GM21576 (cell line): ENCODE data around the gene ARL5B.

Experiments used
- ATAC-seq: cut with Tn5 transposase; IDR thresholded peaks from one replicate; pipeline ENCODE4 v1.9.1; 2021; ENCODE audit warnings: mild to moderate bottlenecking, moderate library complexity; ENCODE audit not compliant: unreplicated experiment

ARL5B gene

DNA sequence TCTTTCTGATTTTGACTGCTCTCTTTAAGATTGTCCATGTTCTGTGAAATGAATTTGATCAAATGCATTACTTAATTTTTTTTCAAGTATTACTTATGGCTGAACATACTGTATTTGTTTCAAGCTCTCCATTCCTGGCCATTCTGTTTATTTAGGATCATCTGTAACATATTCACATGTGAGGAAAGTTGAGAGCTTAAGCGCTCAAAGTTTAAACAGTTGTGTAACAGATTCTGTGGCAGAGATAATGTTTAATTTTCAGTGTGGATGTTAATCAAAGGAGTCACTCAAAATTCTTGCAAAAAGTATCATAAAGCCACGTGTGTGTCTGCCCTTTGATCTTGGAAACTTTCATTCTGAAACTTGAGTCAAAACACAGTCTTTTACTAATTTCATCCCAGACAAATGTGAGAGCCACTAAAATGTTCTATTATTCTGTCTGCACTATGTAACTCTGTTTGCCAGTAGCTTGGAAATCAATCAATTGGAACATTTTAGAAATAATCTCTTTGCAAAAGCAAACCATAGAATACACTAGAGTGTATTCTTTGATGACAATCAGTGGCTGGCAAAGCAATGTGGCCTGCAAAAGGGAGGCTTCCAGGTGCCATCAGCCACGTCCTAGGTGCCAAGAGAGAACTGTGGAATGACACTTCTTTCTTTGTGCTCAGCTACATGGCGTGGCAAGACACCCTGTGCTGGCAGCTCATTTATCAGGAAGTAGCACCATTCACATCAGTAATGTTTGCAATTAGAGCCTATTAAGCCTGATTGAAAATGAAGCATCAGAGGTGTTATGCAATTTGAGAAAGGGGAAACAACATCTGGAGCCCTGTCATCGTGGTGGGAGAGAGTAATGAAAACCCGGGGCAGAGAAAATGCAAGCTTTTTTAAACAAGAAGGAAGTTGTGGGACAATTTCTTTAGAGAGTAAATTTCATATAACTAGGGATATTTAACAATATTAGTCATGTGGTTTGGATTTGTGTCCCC lies 40.9 kb downstream of the ARL5B start:
- no peak for ATAC-seq

DNA sequence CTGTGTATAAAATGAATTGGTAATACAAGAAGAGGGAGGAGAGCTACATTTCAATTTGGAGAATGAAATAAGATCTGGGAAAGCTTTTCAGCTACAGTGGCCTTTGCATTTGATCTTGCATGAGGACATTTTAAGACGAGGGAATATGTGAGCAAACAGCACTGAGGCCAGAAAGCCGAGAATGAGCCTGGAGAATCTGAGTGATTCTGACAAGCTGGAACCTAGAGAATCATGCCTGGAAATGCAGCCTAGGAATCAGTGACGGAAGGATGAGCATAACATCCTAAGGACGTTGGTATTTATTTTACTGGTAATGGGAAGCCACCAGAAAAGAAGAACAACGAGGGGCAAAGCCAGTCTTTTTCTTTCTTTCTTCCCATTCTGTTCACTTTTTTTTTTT lies 44.3 kb downstream of the ARL5B start:
- ATAC-seq: no peak

DNA sequence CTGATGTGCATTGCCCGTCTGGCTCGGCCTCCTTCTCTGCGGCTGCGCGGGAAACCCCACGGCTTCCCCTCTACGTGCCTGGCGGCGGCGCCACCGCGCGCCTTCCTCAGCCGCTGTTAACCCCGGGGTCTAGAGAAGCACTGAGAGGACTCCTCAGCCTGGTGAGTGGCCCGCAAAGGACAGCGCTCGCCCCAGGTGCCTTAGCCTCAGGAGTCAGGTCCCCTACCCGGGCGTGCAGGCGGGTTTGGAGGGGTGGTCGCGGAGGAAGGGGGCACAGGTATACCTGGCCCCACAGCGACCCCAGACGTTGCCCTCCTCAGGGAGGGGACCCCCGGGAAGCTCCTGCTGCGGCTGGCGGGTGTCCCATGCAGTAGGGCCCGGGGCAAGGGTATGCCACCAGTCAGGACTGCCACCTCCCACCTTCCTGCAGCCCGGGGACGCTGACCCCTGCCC lies 51.0 kb downstream of the ARL5B start:
- no peak for ATAC-seq

DNA sequence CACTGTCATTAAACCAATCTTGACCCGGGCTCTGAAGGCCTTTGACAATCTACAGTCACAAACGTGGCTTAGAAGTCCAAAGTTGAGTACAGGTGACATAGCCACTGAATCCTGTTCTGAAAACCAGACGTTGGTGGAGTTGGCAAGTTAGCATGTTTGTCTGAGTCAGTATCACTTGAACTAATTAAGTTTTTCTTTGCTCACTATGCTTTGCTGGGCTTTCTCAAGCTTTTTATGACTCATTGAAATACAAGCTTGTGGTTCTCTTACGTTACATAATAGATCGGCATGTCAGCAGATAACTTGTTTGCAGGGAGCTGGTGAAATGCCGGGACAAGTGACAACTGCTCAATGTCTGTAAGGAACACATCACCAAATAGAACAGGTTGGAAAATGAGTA lies 53.8 kb downstream of the ARL5B start:
- ATAC-seq: no peak

DNA sequence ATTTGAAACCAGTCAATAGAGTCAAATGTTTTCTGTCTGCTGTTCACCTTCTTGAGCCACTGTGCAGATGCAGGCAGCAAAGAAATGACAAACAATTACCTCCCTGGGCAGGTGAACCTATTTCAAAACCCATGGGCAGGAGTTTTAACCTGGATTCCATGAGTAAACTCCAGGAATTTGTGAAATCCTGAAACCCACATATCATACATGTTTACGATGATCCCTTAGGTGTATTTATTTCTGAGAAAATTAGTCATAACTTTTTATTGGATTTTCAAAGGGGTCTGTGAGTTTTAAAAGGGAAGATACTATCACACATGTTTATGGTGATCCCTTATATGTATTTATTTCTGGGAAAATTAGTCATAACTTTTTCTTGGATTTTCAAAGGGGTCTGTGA lies 59.8 kb downstream of the ARL5B start:
- ATAC-seq: no peak

DNA sequence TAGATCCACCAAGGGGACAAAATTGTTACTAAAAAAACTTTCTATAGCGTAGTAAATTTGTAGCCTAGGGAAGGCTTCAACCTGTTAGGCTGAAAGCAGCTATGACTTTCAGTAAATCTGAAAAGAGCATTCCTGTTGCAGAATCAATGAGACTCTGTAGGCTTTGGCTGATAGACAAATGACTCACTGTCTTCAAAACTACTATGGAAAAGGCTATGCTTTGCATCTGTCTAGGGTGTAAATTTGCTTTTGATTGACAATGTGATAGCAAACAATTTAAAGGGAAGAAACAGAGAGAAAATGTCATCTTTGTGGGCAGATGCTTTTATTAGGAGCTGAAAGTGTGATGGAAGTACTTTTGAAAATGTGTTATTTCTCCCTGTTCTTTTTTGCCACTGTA lies 60.6 kb downstream of the ARL5B start:
- ATAC-seq: no peak

DNA sequence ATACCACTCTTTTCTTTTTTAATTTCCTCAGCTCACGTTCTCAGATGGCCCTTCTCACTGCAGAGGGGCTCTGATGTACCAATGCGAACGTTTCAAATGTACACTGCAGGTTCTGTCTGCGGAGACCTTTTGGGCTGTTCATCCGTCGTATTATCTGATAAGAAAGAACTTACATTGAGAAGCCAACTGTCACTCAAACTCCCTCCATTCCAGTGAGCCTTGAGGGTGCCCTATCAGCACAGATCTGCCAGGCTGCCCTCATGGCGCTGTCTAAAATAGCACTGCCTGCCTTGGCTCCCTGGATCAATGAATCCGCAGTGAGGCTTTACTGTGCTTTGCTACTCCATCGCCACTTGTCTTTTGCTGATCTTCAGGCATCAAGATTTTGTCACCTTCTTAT lies 61.8 kb downstream of the ARL5B start:
- ATAC-seq: no peak

DNA sequence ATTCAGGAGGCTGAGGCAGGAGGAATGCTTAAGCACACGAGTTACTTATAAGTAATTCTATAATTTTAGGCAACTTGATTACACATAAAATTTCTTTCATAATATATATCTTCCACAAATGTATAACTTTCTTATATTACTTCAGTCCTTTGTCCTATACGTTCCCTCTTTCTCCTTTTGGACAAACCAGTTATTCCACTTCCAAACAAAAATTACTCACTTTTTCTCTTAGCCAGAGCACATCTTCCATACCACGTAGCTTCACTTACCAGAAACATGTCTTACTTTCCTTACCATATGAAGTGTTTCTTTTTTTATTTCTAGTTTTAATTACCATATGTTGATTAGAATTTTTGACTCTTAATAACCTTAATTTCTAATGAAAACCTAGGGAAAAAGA lies 64.6 kb downstream of the ARL5B start:
- no peak for ATAC-seq
